ENCODE data around the gene MYO16.
"Not testable (repeated sequence)": the region's sequence is repeated elsewhere in the genome, so short reads cannot be mapped to it uniquely, and the experiment has no call there.

The MYO16 gene

DNA sequence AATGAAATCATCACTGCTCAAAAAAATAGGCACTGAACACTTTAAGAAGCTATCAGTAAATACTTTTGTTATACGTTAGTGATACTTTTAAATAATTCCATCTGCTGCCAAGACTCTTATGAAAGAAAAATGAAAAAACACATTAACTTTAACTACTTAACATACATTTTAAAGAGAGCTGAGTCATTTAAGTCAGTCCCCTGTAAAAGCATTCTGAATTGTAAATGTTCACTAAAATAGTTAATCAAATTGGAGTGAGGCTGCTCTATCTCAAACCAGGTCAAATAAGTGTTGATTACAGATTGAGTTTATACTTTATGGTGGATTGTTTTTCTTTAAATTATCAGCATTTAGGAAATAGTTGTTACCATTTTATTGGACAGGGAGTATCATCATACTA, 274.2 kb downstream of the MYO16 start:
- no peak overlapping the region for H3K4me3 Mint-ChIP-seq
- peaks cover 17% of the 10 kb centered on the region for H3K36me3 Mint-ChIP-seq (ENCODE audit: low read depth)
- TF ChIP-seq, protein P1, sequence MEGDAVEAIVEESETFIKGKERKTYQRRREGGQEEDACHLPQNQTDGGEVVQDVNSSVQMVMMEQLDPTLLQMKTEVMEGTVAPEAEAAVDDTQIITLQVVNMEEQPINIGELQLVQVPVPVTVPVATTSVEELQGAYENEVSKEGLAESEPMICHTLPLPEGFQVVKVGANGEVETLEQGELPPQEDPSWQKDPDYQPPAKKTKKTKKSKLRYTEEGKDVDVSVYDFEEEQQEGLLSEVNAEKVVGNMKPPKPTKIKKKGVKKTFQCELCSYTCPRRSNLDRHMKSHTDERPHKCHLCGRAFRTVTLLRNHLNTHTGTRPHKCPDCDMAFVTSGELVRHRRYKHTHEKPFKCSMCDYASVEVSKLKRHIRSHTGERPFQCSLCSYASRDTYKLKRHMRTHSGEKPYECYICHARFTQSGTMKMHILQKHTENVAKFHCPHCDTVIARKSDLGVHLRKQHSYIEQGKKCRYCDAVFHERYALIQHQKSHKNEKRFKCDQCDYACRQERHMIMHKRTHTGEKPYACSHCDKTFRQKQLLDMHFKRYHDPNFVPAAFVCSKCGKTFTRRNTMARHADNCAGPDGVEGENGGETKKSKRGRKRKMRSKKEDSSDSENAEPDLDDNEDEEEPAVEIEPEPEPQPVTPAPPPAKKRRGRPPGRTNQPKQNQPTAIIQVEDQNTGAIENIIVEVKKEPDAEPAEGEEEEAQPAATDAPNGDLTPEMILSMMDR (IDR thresholded peaks at IDR 0.05): no peak
- H3K4me1 Mint-ChIP-seq: no peaks in the 10 kb centered on the region
- H3K9me3 Mint-ChIP-seq: peaks cover 32% of the 10 kb centered on the region
- no peak for DNase-seq
- H3K27ac Mint-ChIP-seq: no peak overlapping the region
- no peaks in the 10 kb centered on the region for H3K27me3 Mint-ChIP-seq (ENCODE audit: low read depth, poor library complexity)

DNA sequence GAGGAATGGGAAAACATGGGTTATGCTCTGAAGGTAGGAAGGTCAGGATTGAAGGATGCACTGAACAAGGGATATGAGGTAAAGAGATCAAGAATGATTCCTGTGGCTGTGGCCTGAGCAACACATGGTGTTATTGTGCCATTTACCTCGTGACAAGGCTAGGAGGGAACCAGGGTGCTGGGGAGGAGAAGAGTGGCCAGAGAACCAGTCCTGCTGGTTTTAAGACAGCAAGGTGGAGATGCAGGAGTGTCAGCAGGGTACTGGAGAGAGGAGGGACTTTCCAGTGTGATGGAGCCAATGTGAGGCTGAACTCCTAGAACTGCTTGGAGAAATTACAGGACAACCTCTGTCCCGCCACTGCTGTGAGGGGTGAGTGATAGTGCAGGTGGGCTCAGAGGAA, 282.4 kb downstream of the MYO16 start:
- H3K4me1 Mint-ChIP-seq: peaks cover 16% of the 10 kb centered on the region
- H3K36me3 Mint-ChIP-seq (ENCODE audit: low read depth): no peaks in the 10 kb centered on the region
- no peak overlapping the region for H3K27ac Mint-ChIP-seq
- TF ChIP-seq, protein P1 (IDR thresholded peaks at IDR 0.05): no peak
- no peak overlapping the region for H3K4me3 Mint-ChIP-seq
- H3K27me3 Mint-ChIP-seq (ENCODE audit: low read depth, poor library complexity): no peaks in the 10 kb centered on the region
- DNase-seq: no peak
- no peaks in the 10 kb centered on the region for H3K9me3 Mint-ChIP-seq

DNA sequence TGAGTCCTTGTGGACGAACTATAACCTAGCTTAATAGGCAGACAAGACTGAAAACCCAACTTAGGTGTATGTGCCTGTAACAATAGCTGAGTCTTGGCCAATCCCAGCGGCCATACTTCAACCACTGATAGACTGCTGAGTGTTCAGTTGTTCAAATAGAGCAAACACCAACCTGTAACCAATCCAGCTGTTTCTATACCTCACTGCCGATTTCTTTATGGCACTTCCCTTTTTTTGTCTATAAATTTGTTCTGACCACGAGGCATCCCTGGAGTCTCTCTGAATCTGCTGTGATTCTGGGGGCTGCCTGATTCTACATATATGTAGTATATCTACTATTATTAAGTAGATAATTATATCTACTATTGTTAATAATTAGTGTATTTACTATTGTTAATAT, 284.3 kb downstream of the MYO16 start:
- not testable (repeated sequence) for H3K9me3 Mint-ChIP-seq; H3K4me3 Mint-ChIP-seq; H3K27ac Mint-ChIP-seq; DNase-seq; H3K27me3 Mint-ChIP-seq (ENCODE audit: low read depth, poor library complexity); H3K36me3 Mint-ChIP-seq (ENCODE audit: low read depth)
- H3K4me1 Mint-ChIP-seq: peaks cover 16% of the 10 kb centered on the region

DNA sequence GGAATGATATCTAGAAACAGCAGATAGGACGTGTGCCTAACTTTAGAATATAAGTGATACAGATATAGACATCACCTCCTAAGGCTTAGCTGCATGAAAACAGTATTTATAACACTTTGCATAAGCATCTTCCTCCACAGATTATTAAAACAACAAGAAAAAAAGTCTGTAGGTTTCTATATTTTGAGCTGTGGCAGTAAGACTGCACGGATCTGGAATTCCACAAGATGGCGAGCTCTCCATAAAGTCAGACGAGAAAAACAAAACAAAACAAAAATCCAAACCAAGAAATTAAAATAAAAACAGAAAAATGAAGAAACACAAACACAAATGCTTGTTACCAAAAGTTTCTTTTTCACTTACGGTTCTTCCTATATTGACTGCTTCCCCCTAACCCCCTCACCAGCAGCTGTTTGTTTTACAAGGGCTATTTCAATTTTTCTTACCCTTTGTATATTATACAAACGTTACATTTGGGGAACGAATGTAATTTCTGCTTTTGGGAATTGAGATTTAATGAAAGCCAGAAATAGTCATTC, 285.8 kb downstream of the MYO16 start:
- no peak for DNase-seq
- Mint-ChIP-seq H3K27me3 (ENCODE audit: low read depth, poor library complexity) (peaks cover 1% of the 10 kb centered on the region), H3K27ac (no peak overlapping the region), H3K9me3 (no peaks in the 10 kb centered on the region), H3K36me3 (ENCODE audit: low read depth) (no peaks in the 10 kb centered on the region), H3K4me1 (peaks cover 16% of the 10 kb centered on the region), H3K4me3 (no peak overlapping the region)
- TF ChIP-seq, protein P1 (IDR thresholded peaks at IDR 0.05): peak; percentile 51

DNA sequence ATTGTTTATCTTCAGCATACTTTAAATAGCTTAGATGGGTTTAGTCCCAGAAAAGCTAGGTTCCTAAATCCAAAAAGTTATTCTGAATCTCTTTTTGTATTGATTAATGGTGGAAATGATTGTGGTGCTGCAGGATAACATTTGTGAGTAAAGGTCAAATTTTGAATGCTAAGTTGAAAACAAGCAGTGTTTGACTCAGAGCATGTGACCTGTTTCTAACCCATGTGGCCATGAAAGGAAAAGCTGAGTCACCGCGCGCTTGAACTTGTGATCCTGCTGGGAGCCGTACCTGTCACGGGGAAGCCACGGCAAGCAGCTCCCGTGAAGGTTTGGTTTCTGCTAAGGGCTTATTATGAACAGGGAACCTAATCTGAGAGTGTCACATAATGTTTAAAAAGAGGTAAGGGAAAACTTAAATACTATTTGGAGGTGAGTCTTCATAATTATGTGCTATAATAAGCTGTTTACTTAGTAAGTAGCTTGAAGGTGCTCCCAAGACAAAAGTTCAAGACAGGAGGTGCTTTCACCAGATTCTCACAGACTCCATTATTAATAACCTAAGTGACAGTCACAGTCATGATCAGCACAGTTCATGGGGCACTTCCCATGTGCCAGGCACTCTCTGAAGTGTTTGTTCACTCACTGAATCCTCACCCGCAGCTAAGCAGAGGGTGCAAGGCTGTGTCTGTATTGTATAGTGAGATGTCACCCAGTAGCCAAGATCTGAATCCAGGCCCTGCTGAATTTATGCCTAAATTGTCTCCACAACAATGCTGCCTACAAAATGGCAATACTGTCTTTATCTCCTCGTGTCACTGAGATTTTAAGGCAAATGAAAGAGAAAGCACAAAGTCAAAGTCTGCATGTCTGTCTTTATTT, 286.5 kb downstream of the MYO16 start:
- H3K9me3 Mint-ChIP-seq: no peaks in the 10 kb centered on the region
- H3K4me1 Mint-ChIP-seq: peaks cover 16% of the 10 kb centered on the region
- peaks cover 4% of the 10 kb centered on the region for H3K27me3 Mint-ChIP-seq (ENCODE audit: low read depth, poor library complexity)
- H3K27ac Mint-ChIP-seq: no peak overlapping the region
- no peaks in the 10 kb centered on the region for H3K36me3 Mint-ChIP-seq (ENCODE audit: low read depth)
- TF ChIP-seq, protein P1 (IDR thresholded peaks at IDR 0.05): no peak
- no peak overlapping the region for H3K4me3 Mint-ChIP-seq
- DNase-seq: peak; percentile 18

DNA sequence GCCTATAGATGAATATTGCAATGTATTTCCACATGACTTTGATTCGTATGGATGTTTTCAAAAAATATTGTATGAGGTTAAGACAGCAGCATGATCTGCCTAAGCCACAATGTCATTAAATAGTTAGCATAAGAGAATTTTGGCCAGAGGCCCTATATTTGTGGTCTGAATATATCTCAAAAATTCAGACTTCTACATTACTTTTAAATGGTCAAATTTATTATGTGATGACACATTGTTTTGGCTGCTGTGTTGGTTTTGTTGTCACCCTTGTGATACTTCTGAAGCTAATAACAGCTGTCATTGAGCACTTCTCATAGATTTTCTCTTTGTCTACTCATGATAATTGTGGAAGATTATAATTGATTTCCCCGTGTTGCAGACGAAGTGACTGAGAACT, 288.2 kb downstream of the MYO16 start:
- no peaks in the 10 kb centered on the region for H3K9me3 Mint-ChIP-seq
- H3K4me1 Mint-ChIP-seq: peaks cover 16% of the 10 kb centered on the region
- no peak for DNase-seq
- TF ChIP-seq, protein P1 (IDR thresholded peaks at IDR 0.05): no peak
- H3K36me3 Mint-ChIP-seq (ENCODE audit: low read depth): no peaks in the 10 kb centered on the region
- no peak overlapping the region for H3K27ac Mint-ChIP-seq
- H3K4me3 Mint-ChIP-seq: no peak overlapping the region
- peaks cover 9% of the 10 kb centered on the region for H3K27me3 Mint-ChIP-seq (ENCODE audit: low read depth, poor library complexity)

Data from nephron progenitor cell (in vitro differentiated cells).